VCaP (cell line): Measurements from ENCODE around the gene NCOA6.

ENCODE experiments used
- H3K27ac ChIP-seq: fragments of 450-650 bp; 2 replicates; pipeline ENCODE4 v1.5.1; 2017
- CTCF ChIP-seq: fragments of 450-650 bp; conservative IDR thresholded peaks from 2 replicates; pipeline ENCODE4 v1.5.1; 2017; ENCODE audit warnings: mild to moderate bottlenecking, moderate library complexity

NCOA6 gene

GRCh38 chr20:34772437-34772836 lies 53.0 kb downstream of the NCOA6 start:
- peak overlapping the region; percentile 32 for H3K27ac ChIP-seq
- no peak for TF ChIP-seq CTCF

GRCh38 chr20:34771680-34772081 lies 53.8 kb downstream of the NCOA6 start:
- peak overlapping the region; percentile 32 for H3K27ac ChIP-seq
- TF ChIP-seq CTCF, result no peak

GRCh38 chr20:34768096-34768495 lies 57.4 kb downstream of the NCOA6 start:
- no peak for TF ChIP-seq CTCF
- H3K27ac ChIP-seq, result peak overlapping the region; percentile 7; the same call in 1 of the 2 replicates

- TF ChIP-seq CTCF, result no peak
- H3K27ac ChIP-seq, result peak overlapping the region; percentile 69
Measured at GRCh38 chr20:34762031-34762555, 63.4 kb downstream of the NCOA6 start.

GRCh38 chr20:34755367-34755766 lies 70.1 kb downstream of the NCOA6 start:
- no peak overlapping the region for H3K27ac ChIP-seq
- TF ChIP-seq CTCF, result no peak

GRCh38 chr20:34754611-34755010 lies 70.8 kb downstream of the NCOA6 start:
- H3K27ac ChIP-seq, result peak overlapping the region; percentile 74; the same call in 1 of the 2 replicates
- TF ChIP-seq CTCF, result no peak

GRCh38 chr20:34753706-34754461 lies 71.6 kb downstream of the NCOA6 start:
- TF ChIP-seq CTCF, result no peak
- H3K27ac ChIP-seq, result peak overlapping the region; percentile 74
